GM12864 (cell line): Measurements from ENCODE around the gene CASZ1.

Experiments
- DNase-seq: peaks from one replicate; pipeline ENCODE4 v3.0.0-alpha.2; 2011; ENCODE audit warnings: low read depth
- H3K4me3 ChIP-seq: 2 replicates; pipeline ENCODE4 v1.5.1; 2011; ENCODE audit warnings: mild to moderate bottlenecking, low read depth, low read length, control low read depth
- CTCF ChIP-seq: IDR thresholded peaks from 2 replicates; pipeline ENCODE4 v1.5.1; 2011; ENCODE audit warnings: low read depth, mild to moderate bottlenecking, moderate library complexity, low read length, control low read depth, inconsistent platforms; ENCODE audit errors: missing control alignments

CASZ1 gene

GRCh38 chr1:10751561-10752085 is 44.8 kb downstream of the CASZ1 start:
- no peak for DNase-seq
- H3K4me3 ChIP-seq, result no peak overlapping the region
- no peak for TF ChIP-seq CTCF

- DNase-seq, result no peak
- no peak for TF ChIP-seq CTCF
These were observed 45.3 kb downstream of the CASZ1 start for GRCh38 chr1:10751160-10751559.

GRCh38 chr1:10745886-10746455 is 50.5 kb downstream of the CASZ1 start:
- no peak for TF ChIP-seq CTCF
- DNase-seq, result no peak
- H3K4me3 ChIP-seq, result no peak overlapping the region

More at GRCh38 chr1:10751160-10751559, 45.3 kb downstream of the CASZ1 start:
- H3K4me3 ChIP-seq, result no peak overlapping the region

GRCh38 chr1:10745383-10745782 is 51.1 kb downstream of the CASZ1 start:
- H3K4me3 ChIP-seq, result no peak overlapping the region
- TF ChIP-seq CTCF, result no peak
- DNase-seq, result no peak

- no peak for TF ChIP-seq CTCF
- DNase-seq, result no peak
- no peak overlapping the region for H3K4me3 ChIP-seq
These were observed 51.7 kb downstream of the CASZ1 start for GRCh38 chr1:10744654-10745238.

GRCh38 chr1:10744029-10744428 is 52.4 kb downstream of the CASZ1 start:
- DNase-seq, result no peak
- no peak overlapping the region for H3K4me3 ChIP-seq
- TF ChIP-seq CTCF, result no peak

- no peak for DNase-seq
- TF ChIP-seq CTCF, result no peak
- no peak overlapping the region for H3K4me3 ChIP-seq
These were observed 54.8 kb downstream of the CASZ1 start for GRCh38 chr1:10741696-10742095.
